HepG2 (cell line): ENCODE measurements around the gene TTC28. TPM values are rescaled to one million over a fixed set of nuclear protein-coding genes. Genes with fewer than 3 reads are reported as not detected.

ENCODE experiments used
- ATAC-seq: fragments of 200-7000 bp; cut with Tn5 transposase; 3 replicates; pipeline ENCODE4 v1.9.1; 2020; ENCODE audit warnings: mild to moderate bottlenecking, moderate library complexity
- BruUV-seq: library from RNA; stranded (reverse); fragments of 400-500 nt; replicated peaks from 2 replicates; lab custom pipeline; 2021; lab: Mats Ljungman, UMichigan
- CTCF ChIA-PET: fragments of 300-600 bp; formaldehyde crosslinking; extraction: SDS; loops from one replicate; lab custom pipeline; 2021; ENCODE audit warnings: low total read pairs, inconsistent platforms, low intra/inter-chr PET ratio; lab: Yijun Ruan, JAX
- POLR2A ChIA-PET: fragments of 350-600 bp; sonication (Branson Sonifier 250); formaldehyde crosslinking; loops from one replicate; lab custom pipeline; 2020; ENCODE audit warnings: antibody characterized with exemption, inconsistent platforms; lab: Yijun Ruan, JAX
- DNase-seq: peaks from one replicate; pipeline ENCODE4 v3.0.0-alpha.2; 2015; ENCODE audit warnings: low spot score
- FAIRE-seq: peaks from 3 replicates; lab custom pipeline; 2011; peaks lifted over from hg19 to GRCh38; lab: Jason Lieb, UNC
- H2AFZ ChIP-seq: one replicate; pipeline ENCODE4 v1.6.1; 2011; ENCODE audit warnings: low read length, inconsistent platforms
- H3K27ac ChIP-seq: fragments of 300-600 bp; 3 replicates; pipeline ENCODE4 v1.8.0; 2011; ENCODE audit warnings: mixed run types, mild to moderate bottlenecking, mixed read lengths, low read length, inconsistent platforms; ENCODE audit not compliant: insufficient read depth; ENCODE audit errors: extremely low read length
- H3K27me3 ChIP-seq, 2 experiments: fragments of 200-600 bp in 1 of 2; 2 replicates in 1 of 2; 3 replicates in 1 of 2; pipeline versions ENCODE4 v1.6.0 to v1.8.0; 2011; ENCODE audit warnings: low read length in 2 of 2, mild to moderate bottlenecking in 2 of 2, moderate library complexity in 2 of 2, inconsistent platforms in 1 of 2; ENCODE audit not compliant: insufficient read depth in 2 of 2, control insufficient read depth in 1 of 2
- H3K36me3 ChIP-seq, 2 experiments: fragments of 200-600 bp in 1 of 2; replicated peaks in 1 of 2; 2 replicates in 1 of 2; 3 replicates in 1 of 2; pipeline versions ENCODE4 v1.5.1 to v1.8.0; 2011; ENCODE audit warnings: low read length in 2 of 2, inconsistent platforms in 1 of 2; ENCODE audit not compliant: insufficient read depth in 2 of 2, control insufficient read depth in 1 of 2
- H3K4me1 ChIP-seq: 2 replicates; pipeline ENCODE4 v1.5.1; 2012; ENCODE audit warnings: low read length, inconsistent platforms; ENCODE audit not compliant: insufficient read depth
- H3K4me2 ChIP-seq: 2 replicates; pipeline ENCODE4 v1.6.0; 2011; ENCODE audit warnings: low read depth, low read length, inconsistent platforms
- H3K4me3 ChIP-seq, 3 experiments: fragments of 200-600 bp in 1 of 3; sonication (generic), shearing (Covaris generic) in 1 of 3; replicated peaks in 1 of 3; 2 replicates each; pipeline ENCODE4 v1.5.1; 2011 to 2016; ENCODE audit warnings: low read length in 3 of 3, inconsistent platforms in 2 of 3, low read depth in 2 of 3, mild to moderate bottlenecking in 2 of 3, control low read depth in 1 of 3, mixed read lengths in 1 of 3; ENCODE audit not compliant: insufficient read depth in 1 of 3
- H3K79me2 ChIP-seq: one replicate; pipeline ENCODE4 v1.6.1; 2011; ENCODE audit warnings: low read length, inconsistent platforms; ENCODE audit not compliant: insufficient read depth
- H3K9ac ChIP-seq: 2 replicates; pipeline ENCODE4 v1.6.0; 2011; ENCODE audit warnings: mild to moderate bottlenecking, low read depth, low read length, inconsistent platforms; ENCODE audit not compliant: insufficient read depth
- H3K9me3 ChIP-seq: 2 replicates; pipeline ENCODE4 v1.5.1; 2012; ENCODE audit warnings: mild to moderate bottlenecking, low read length
- H4K20me1 ChIP-seq: 2 replicates; pipeline ENCODE4 v1.6.0; 2011; ENCODE audit warnings: inconsistent platforms, mild to moderate bottlenecking, low read length, moderate library complexity; ENCODE audit not compliant: insufficient read depth
- CREBL2 ChIP-seq: sonication (generic); formaldehyde crosslinking; IDR thresholded peaks from 2 replicates; pipeline ENCODE4 v1.8.1; 2023; ENCODE audit warnings: missing genetic modification reagents, mild to moderate bottlenecking, borderline replicate concordance
- ETV6 ChIP-seq: sonication (generic); formaldehyde crosslinking; conservative IDR thresholded peaks from 2 replicates; pipeline ENCODE4 v1.4.0; 2020; ENCODE audit warnings: missing genetic modification reagents
- FOXA1 ChIP-seq, 2 experiments: fragments of 450-650 bp in 1 of 2; sonication (generic) in 1 of 2; formaldehyde crosslinking in 1 of 2; IDR thresholded peaks; 2 replicates each; pipeline versions ENCODE4 v1.4.0 to v1.6.1; 2016 to 2020; ENCODE audit warnings: missing genetic modification reagents in 1 of 2
- HDAC6 ChIP-seq: fragments of 200-600 bp; sonication (generic); IDR thresholded peaks from 2 replicates; pipeline ENCODE4 v1.7.0; 2017; ENCODE audit warnings: mild to moderate bottlenecking, antibody characterized with exemption, low read length, low read depth
- HHEX ChIP-seq: IDR thresholded peaks from 2 replicates; pipeline ENCODE4 v1.6.1; 2016; ENCODE audit warnings: control low read depth
- HOXA9 ChIP-seq: sonication (generic); formaldehyde crosslinking; IDR thresholded peaks from 2 replicates; pipeline ENCODE4 v1.8.1; 2022; ENCODE audit warnings: missing genetic modification reagents, mild to moderate bottlenecking, moderate library complexity, borderline replicate concordance
- IRF2 ChIP-seq: IDR thresholded peaks from 2 replicates; pipeline ENCODE4 v1.6.1; 2018; ENCODE audit warnings: missing genetic modification reagents, missing compliant biosample characterization
- IRX3 ChIP-seq: sonication (generic); formaldehyde crosslinking; IDR thresholded peaks from 2 replicates; pipeline ENCODE4 v1.8.1; 2023; ENCODE audit warnings: mild to moderate bottlenecking, low read depth, missing genetic modification reagents, borderline replicate concordance
- KAT7 ChIP-seq: IDR thresholded peaks from 2 replicates; pipeline ENCODE4 v1.6.1; 2018; ENCODE audit warnings: borderline replicate concordance, missing compliant biosample characterization
- PRMT3 ChIP-seq: sonication (generic); formaldehyde crosslinking; IDR thresholded peaks from 2 replicates; pipeline ENCODE4 v1.8.1; 2022; ENCODE audit warnings: low read depth, mild to moderate bottlenecking, moderate library complexity, missing genetic modification reagents, borderline replicate concordance
- ZNF33B ChIP-seq: sonication (generic); formaldehyde crosslinking; IDR thresholded peaks from 2 replicates; pipeline ENCODE4 v1.5.1; 2020; ENCODE audit warnings: mild to moderate bottlenecking, missing genetic modification reagents
- ZNF362 ChIP-seq: sonication (generic); formaldehyde crosslinking; IDR thresholded peaks from 2 replicates; pipeline ENCODE4 v1.4.0; 2020; ENCODE audit warnings: missing genetic modification reagents, mild to moderate bottlenecking, borderline replicate concordance
- ZNF367 ChIP-seq: sonication (generic); formaldehyde crosslinking; IDR thresholded peaks from 2 replicates; pipeline ENCODE4 v1.4.0; 2020; ENCODE audit warnings: missing genetic modification reagents, borderline replicate concordance
- ZNF446 ChIP-seq: sonication (generic); formaldehyde crosslinking; IDR thresholded peaks from 2 replicates; pipeline ENCODE4 v1.5.0; 2020; ENCODE audit warnings: mild to moderate bottlenecking, missing genetic modification reagents
- ZNF503 ChIP-seq: sonication (generic); formaldehyde crosslinking; IDR thresholded peaks from 2 replicates; pipeline ENCODE4 v1.4.0; 2020; ENCODE audit warnings: missing genetic modification reagents
- ZNF704 ChIP-seq: sonication (generic); formaldehyde crosslinking; IDR thresholded peaks from 2 replicates; pipeline ENCODE4 v1.8.1; 2023; ENCODE audit warnings: mild to moderate bottlenecking, inconsistent platforms, moderate library complexity, missing genetic modification reagents, borderline replicate concordance
- ZNF737 ChIP-seq: sonication (generic); formaldehyde crosslinking; IDR thresholded peaks from 2 replicates; pipeline ENCODE4 v1.5.0; 2020; ENCODE audit warnings: missing genetic modification reagents, mild to moderate bottlenecking, borderline replicate concordance
- ZNF747 ChIP-seq: sonication (generic); formaldehyde crosslinking; IDR thresholded peaks from 2 replicates; pipeline ENCODE4 v1.8.1; 2023; ENCODE audit warnings: missing genetic modification reagents, mild to moderate bottlenecking, borderline replicate concordance
- WGBS: methylation state at CpG from one replicate; pipeline ENCODE4 v1.1.6; 2017; ENCODE audit warnings: low lambda C conversion rate; 5-methylcytosine and 5-hydroxymethylcytosine counted together
- in situ Hi-C: cut with HindIII; loops from 2 replicates; pipeline ENCODE4 v1.10.0; 2017; ENCODE audit warnings: low pct_unique_long_range_greater_than_20kb; ENCODE audit not compliant: extremely low pct_ligation_motif_present
- intact Hi-C: fragments of 100-400 bp; cut with micrococcal nuclease; formaldehyde crosslinking; loops from one replicate; pipeline ENCODE4 v1.10.0; 2022; ENCODE audit not compliant: unreplicated experiment
- polyA plus RNA-seq, 8 experiments: library from polyadenylated mRNA; depleted of rRNA in 3 of 8; stranded (reverse) in 7 of 8; unstranded in 1 of 8; fragments of >200 nt; fragmentation: Illumina TruSeq in 4 of 8; extraction: Trizol in 4 of 8; gene quantifications; 2 replicates each; pipeline versions ENCODE4 v1.2.1 to v1.2.3, GENCODE V29; 2011 to 2016; ENCODE audit warnings: low read depth in 4 of 8, missing spikeins in 1 of 8, mixed read lengths in 1 of 8; ENCODE audit not compliant: insufficient read depth in 1 of 8
- total RNA-seq, 5 experiments: library from RNA; depleted of rRNA; stranded (reverse); fragments of >200 nt; fragmentation: Illumina TruSeq; extraction: Trizol; gene quantifications; 2 replicates each; pipeline ENCODE4 v1.2.3, GENCODE V29; 2016; ENCODE audit warnings: low read depth in 1 of 5
- TF ChIP-seq, protein P1 (sequence below): sonication (generic); formaldehyde crosslinking; IDR thresholded peaks from 2 replicates; pipeline ENCODE4 v1.4.0; 2020; ENCODE audit warnings: mild to moderate bottlenecking, missing genetic modification reagents

TTC28 gene
- total and polyA plus RNA-seq, 2 of the 13 experiments (the other 11 are each of a cell fraction or from before 2014, with no cell fraction given) = 4.2 to 13.1 TPM

DNA sequence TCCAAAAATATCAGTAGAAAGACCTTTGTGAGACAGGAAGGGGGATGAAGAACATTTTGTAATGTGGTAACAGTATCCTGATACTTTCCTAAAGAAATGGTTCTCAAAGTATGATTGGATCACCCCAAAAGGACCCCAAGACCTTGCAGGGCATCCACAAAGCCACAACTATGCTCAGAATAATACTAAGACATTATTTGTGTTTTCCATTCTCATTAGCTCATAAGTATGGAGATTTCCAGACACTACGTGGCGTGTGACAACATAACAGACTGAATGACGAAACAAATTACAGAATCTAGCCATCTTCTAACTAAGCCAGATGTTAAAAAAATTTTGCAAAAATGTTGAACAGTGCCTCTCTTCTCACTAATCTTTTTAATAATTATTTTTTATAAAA is 37.0 kb upstream of the TTC28 start:
- WGBS = 98% methylated on average over 3 of the region's 3 CpGs
- in situ Hi-C loops = no loop called here
- Histone ChIP-seq H2AFZ (no peak overlapping the region), H3K27me3 (no peaks in the 10 kb centered on the region), H3K9me3 (no peaks in the 10 kb centered on the region), H3K79me2 (no peaks in the 10 kb centered on the region), H3K9ac (no peak overlapping the region), H4K20me1 (no peaks in the 10 kb centered on the region), H3K27ac (no peak overlapping the region), H3K36me3 (peaks cover 2 to 12% of the 10 kb centered on the region in 2 experiments; a peak in 3 of 5 replicates), H3K4me3 (no peak overlapping the region)
- FAIRE-seq = no peak
- no peak for DNase-seq
- BruUV-seq = no TSS peak
- intact Hi-C loops = no loop called here
- no peak for TF ChIP-seq FOXA1 (IDR thresholded peaks at IDR 0.05)
- no peak for TF ChIP-seq FOXA1 (CRISPR knock-in tag; IDR thresholded peaks at IDR 0.05)
- no peak for TF ChIP-seq ZNF362
- TF ChIP-seq ZNF747 (CRISPR knock-in tag) = no peak
- no peak for TF ChIP-seq ZNF33B (CRISPR knock-in tag)
- TF ChIP-seq, protein P1, sequence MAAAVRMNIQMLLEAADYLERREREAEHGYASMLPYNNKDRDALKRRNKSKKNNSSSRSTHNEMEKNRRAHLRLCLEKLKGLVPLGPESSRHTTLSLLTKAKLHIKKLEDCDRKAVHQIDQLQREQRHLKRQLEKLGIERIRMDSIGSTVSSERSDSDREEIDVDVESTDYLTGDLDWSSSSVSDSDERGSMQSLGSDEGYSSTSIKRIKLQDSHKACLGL (CRISPR knock-in tag) = no peak
- no peak for TF ChIP-seq IRF2 (CRISPR knock-in tag)
- TF ChIP-seq ETV6 (CRISPR knock-in tag) = no peak
- no peak for TF ChIP-seq IRX3 (CRISPR knock-in tag)
- no peak for TF ChIP-seq ZNF367 (CRISPR knock-in tag)
- TF ChIP-seq ZNF446 (CRISPR knock-in tag) = no peak
- TF ChIP-seq CREBL2 = no peak
- no peak for TF ChIP-seq HHEX
- TF ChIP-seq ZNF704 (CRISPR knock-in tag) = no peak
- no peak for TF ChIP-seq HDAC6
- no peak for TF ChIP-seq HOXA9 (CRISPR knock-in tag)
- no peak for TF ChIP-seq KAT7 (CRISPR knock-in tag)
- no peak for TF ChIP-seq ZNF503 (CRISPR knock-in tag)
- TF ChIP-seq ZNF737 (CRISPR knock-in tag) = no peak
- no peak for TF ChIP-seq PRMT3 (CRISPR knock-in tag)
- TF ChIP-seq, all 625 proteins: peak for 0
- no peak for ATAC-seq
- CTCF ChIA-PET = no interaction called here
- Histone ChIP-seq H3K4me2 (no peak overlapping the region), H3K4me1 (peaks cover 14% of the 10 kb centered on the region)
- POLR2A ChIA-PET = no interaction called here
